HG03064 (cell line): Measurements from ENCODE around the gene ZNF865.

ENCODE experiments used
- ATAC-seq: cut with Tn5 transposase; IDR thresholded peaks from one replicate; pipeline ENCODE4 v1.9.1; 2021; ENCODE audit warnings: low read depth; ENCODE audit not compliant: unreplicated experiment

ZNF865 gene

GRCh38 chr19:55643887-55644176 lies 38.4 kb downstream of the ZNF865 start:
- no peak for ATAC-seq

GRCh38 chr19:55644191-55644833 lies 38.9 kb downstream of the ZNF865 start:
- ATAC-seq: no peak

GRCh38 chr19:55644842-55645511 lies 39.5 kb downstream of the ZNF865 start:
- no peak for ATAC-seq

- no peak for ATAC-seq
These were observed 40.0 kb downstream of the ZNF865 start for GRCh38 chr19:55645512-55645881.

GRCh38 chr19:55646889-55647731 lies 41.7 kb downstream of the ZNF865 start:
- no peak for ATAC-seq

- no peak for ATAC-seq
These were observed 42.5 kb downstream of the ZNF865 start, which contains the start of gene CCDC106 for GRCh38 chr19:55647732-55648584. CCDC106 (plus strand) TSS chr19:55648212; CDS start chr19:55649047, 835 bp downstream.

GRCh38 chr19:55648585-55649267 lies 43.3 kb downstream of the ZNF865 start:
- ATAC-seq: no peak

GRCh38 chr19:55649268-55650125 lies 44.0 kb downstream of the ZNF865 start:
- no peak for ATAC-seq

- ATAC-seq: no peak
These were observed 44.7 kb downstream of the ZNF865 start for GRCh38 chr19:55650126-55650557.

GRCh38 chr19:55650602-55651230 lies 45.3 kb downstream of the ZNF865 start:
- ATAC-seq: no peak

GRCh38 chr19:55651236-55651635 lies 45.8 kb downstream of the ZNF865 start:
- ATAC-seq: no peak

GRCh38 chr19:55652311-55653128 lies 47.1 kb downstream of the ZNF865 start:
- no peak for ATAC-seq

- ATAC-seq: peak; percentile 32
These were observed 48.3 kb downstream of the ZNF865 start for GRCh38 chr19:55653651-55654322.

- peak; percentile 54 for ATAC-seq
These were observed 48.9 kb downstream of the ZNF865 start for GRCh38 chr19:55654323-55654867.

- ATAC-seq: peak; percentile 40
These were observed 49.6 kb downstream of the ZNF865 start, which contains the start of gene U2AF2 for GRCh38 chr19:55654868-55655647. U2AF2 (plus strand) TSS chr19:55655035; CDS start chr19:55655105, 70 bp downstream.

GRCh38 chr19:55655648-55656040 lies 50.2 kb downstream of the ZNF865 start:
- no peak for ATAC-seq
